ENCODE results near the gene LEKR1.

LEKR1 gene

DNA sequence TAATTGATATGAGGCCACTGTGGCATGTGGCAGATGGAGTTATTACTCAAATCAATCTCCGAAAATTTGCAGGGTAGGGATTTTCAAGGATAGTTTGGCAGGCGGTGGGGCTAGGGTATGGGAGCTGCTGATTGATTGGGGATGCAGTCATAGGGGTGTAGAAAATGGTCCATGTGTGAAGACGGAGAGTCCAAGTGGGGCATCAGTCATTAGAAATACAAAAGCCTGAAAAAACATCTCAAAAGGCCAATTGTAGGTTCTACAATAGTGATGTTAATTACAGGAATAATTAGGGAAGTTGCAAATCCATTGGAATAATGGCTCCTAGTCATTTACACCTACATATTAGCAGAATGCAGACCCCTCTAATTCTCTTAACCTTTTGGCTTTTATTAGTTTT, 4.9 kb downstream of the LEKR1 start:
- no peak overlapping the region for H2BK12ac ChIP-seq (ENCODE audit: low read length)
- H3K27ac ChIP-seq (replicated peaks; ENCODE audit: low read length): no peak overlapping the region
- H3K27me3 ChIP-seq (ENCODE audit: control insufficient read depth in 3 of 3, insufficient read depth in 3 of 3, low read depth in 1 of 3, low read length in 3 of 3): no peaks in the 10 kb centered on the region
- no peak overlapping the region for H3K9ac ChIP-seq (ENCODE audit: low read depth, low read length, poor library complexity)
- H3K4ac ChIP-seq (ENCODE audit: low read length): no peak overlapping the region
- H3K4me2 ChIP-seq (ENCODE audit: insufficient read depth, low read length, poor library complexity, severe bottlenecking): no peak overlapping the region
- DNase-seq (ENCODE audit: low spot score): no peak
- H3K36me3 ChIP-seq (replicated peaks in 1 of 2; ENCODE audit: control insufficient read depth in 2 of 2, insufficient read depth in 2 of 2, low read length in 2 of 2): no peaks in the 10 kb centered on the region
- H2AK5ac ChIP-seq (ENCODE audit: low read depth, low read length): no peak overlapping the region
- H3K4me1 ChIP-seq (ENCODE audit: control insufficient read depth in 2 of 2, insufficient read depth in 1 of 2, low read depth in 1 of 2, low read length in 2 of 2): peaks cover 0 to 4% of the 10 kb centered on the region in 2 donors
- no CpG with 5 or more reads among the region's 3 CpGs for WGBS, 2 donors (ENCODE audit: extremely low coverage in 2 of 2, insufficient read length in 2 of 2, insufficient replicate concordance in 1 of 2)
- H3K4me3 ChIP-seq (ENCODE audit: low read length in 2 of 2): no peak overlapping the region
- H2AFZ ChIP-seq (ENCODE audit: low read length): no peak overlapping the region
- H3K14ac ChIP-seq (ENCODE audit: low read length): no peak overlapping the region
- H3K9me3 ChIP-seq (replicated peaks in 1 of 2; ENCODE audit: control insufficient read depth in 2 of 2, insufficient read depth in 1 of 2, low read depth in 1 of 2, low read length in 2 of 2): no peaks in the 10 kb centered on the region
- no peak overlapping the region for H4K91ac ChIP-seq (ENCODE audit: low read depth, low read length, poor library complexity)
- H3K18ac ChIP-seq (ENCODE audit: low read length): no peak overlapping the region
- H4K8ac ChIP-seq (ENCODE audit: low read depth, low read length): no peak overlapping the region
- no peak overlapping the region for H2BK15ac ChIP-seq (ENCODE audit: low read length)
- no peaks in the 10 kb centered on the region for H3K79me1 ChIP-seq (ENCODE audit: low read depth, low read length)
- H2BK120ac ChIP-seq (ENCODE audit: low read depth, low read length): no peak overlapping the region
- no peak overlapping the region for H2BK5ac ChIP-seq (ENCODE audit: low read length)
- no peak overlapping the region for H3K23ac ChIP-seq (ENCODE audit: low read depth, low read length, poor library complexity)

DNA sequence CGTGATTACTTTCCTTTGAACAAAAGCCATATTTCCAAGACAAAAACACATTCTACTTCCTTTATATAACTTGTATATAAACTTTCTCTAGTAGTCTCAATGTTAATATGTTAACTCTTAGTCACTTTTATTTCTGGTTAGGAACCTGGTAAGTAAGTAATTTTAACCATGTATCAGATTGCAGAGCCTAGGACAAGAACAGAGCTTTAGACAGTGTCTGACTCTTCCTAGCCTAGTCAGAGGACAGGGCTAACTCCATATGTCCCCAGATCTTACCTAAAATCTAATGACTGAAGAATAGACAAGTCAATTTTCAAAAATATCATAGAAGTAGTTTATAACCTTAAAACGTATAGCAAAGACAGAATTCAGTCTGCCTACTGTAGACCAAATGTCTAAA, 8.3 kb downstream of the LEKR1 start:
- no peak overlapping the region for H4K91ac ChIP-seq (ENCODE audit: low read depth, low read length, poor library complexity)
- no peak overlapping the region for H3K14ac ChIP-seq (ENCODE audit: low read length)
- H2BK15ac ChIP-seq (ENCODE audit: low read length): no peak overlapping the region
- H3K27me3 ChIP-seq (ENCODE audit: control insufficient read depth in 3 of 3, insufficient read depth in 3 of 3, low read depth in 1 of 3, low read length in 3 of 3): no peaks in the 10 kb centered on the region
- H3K4me1 ChIP-seq (ENCODE audit: control insufficient read depth in 2 of 2, insufficient read depth in 1 of 2, low read depth in 1 of 2, low read length in 2 of 2): no peaks in the 10 kb centered on the region
- no peak overlapping the region for H3K23ac ChIP-seq (ENCODE audit: low read depth, low read length, poor library complexity)
- no peak overlapping the region for H2AK5ac ChIP-seq (ENCODE audit: low read depth, low read length)
- H3K4me3 ChIP-seq (ENCODE audit: low read length in 2 of 2): no peak overlapping the region
- H4K8ac ChIP-seq (ENCODE audit: low read depth, low read length): no peak overlapping the region
- no peak overlapping the region for H2AFZ ChIP-seq (ENCODE audit: low read length)
- H3K18ac ChIP-seq (ENCODE audit: low read length): no peak overlapping the region
- H3K9ac ChIP-seq (ENCODE audit: low read depth, low read length, poor library complexity): no peak overlapping the region
- no peak overlapping the region for H2BK120ac ChIP-seq (ENCODE audit: low read depth, low read length)
- H2BK5ac ChIP-seq (ENCODE audit: low read length): no peak overlapping the region
- H3K27ac ChIP-seq (replicated peaks; ENCODE audit: low read length): no peak overlapping the region
- no CpG with 5 or more reads among the region's 2 CpGs for WGBS, 2 donors (ENCODE audit: extremely low coverage in 2 of 2, insufficient read length in 2 of 2, insufficient replicate concordance in 1 of 2)
- DNase-seq (ENCODE audit: low spot score): no peak
- H3K36me3 ChIP-seq (replicated peaks in 1 of 2; ENCODE audit: control insufficient read depth in 2 of 2, insufficient read depth in 2 of 2, low read length in 2 of 2): no peaks in the 10 kb centered on the region
- H3K4ac ChIP-seq (ENCODE audit: low read length): no peak overlapping the region
- no peaks in the 10 kb centered on the region for H3K9me3 ChIP-seq (replicated peaks in 1 of 2; ENCODE audit: control insufficient read depth in 2 of 2, insufficient read depth in 1 of 2, low read depth in 1 of 2, low read length in 2 of 2)
- no peak overlapping the region for H2BK12ac ChIP-seq (ENCODE audit: low read length)
- H3K4me2 ChIP-seq (ENCODE audit: insufficient read depth, low read length, poor library complexity, severe bottlenecking): no peak overlapping the region
- no peaks in the 10 kb centered on the region for H3K79me1 ChIP-seq (ENCODE audit: low read depth, low read length)

- no peaks in the 10 kb centered on the region for H3K79me1 ChIP-seq (ENCODE audit: low read depth, low read length)
- WGBS, 2 donors (ENCODE audit: extremely low coverage in 2 of 2, insufficient read length in 2 of 2, insufficient replicate concordance in 1 of 2): no CpG with 5 or more reads among the region's 5 CpGs
- no peak overlapping the region for H3K4me3 ChIP-seq (ENCODE audit: low read length in 2 of 2)
- H4K8ac ChIP-seq (ENCODE audit: low read depth, low read length): no peak overlapping the region
- H3K4ac ChIP-seq (ENCODE audit: low read length): no peak overlapping the region
- no peak overlapping the region for H3K14ac ChIP-seq (ENCODE audit: low read length)
- no peaks in the 10 kb centered on the region for H3K27me3 ChIP-seq (ENCODE audit: control insufficient read depth in 3 of 3, insufficient read depth in 3 of 3, low read depth in 1 of 3, low read length in 3 of 3)
- H3K4me1 ChIP-seq (ENCODE audit: control insufficient read depth in 2 of 2, insufficient read depth in 1 of 2, low read depth in 1 of 2, low read length in 2 of 2): no peaks in the 10 kb centered on the region
- H3K9me3 ChIP-seq (replicated peaks in 1 of 2; ENCODE audit: control insufficient read depth in 2 of 2, insufficient read depth in 1 of 2, low read depth in 1 of 2, low read length in 2 of 2): no peaks in the 10 kb centered on the region
- H3K27ac ChIP-seq (replicated peaks; ENCODE audit: low read length): no peak overlapping the region
- no peak overlapping the region for H2BK5ac ChIP-seq (ENCODE audit: low read length)
- H3K4me2 ChIP-seq (ENCODE audit: insufficient read depth, low read length, poor library complexity, severe bottlenecking): no peak overlapping the region
- no peak overlapping the region for H3K18ac ChIP-seq (ENCODE audit: low read length)
- H2BK120ac ChIP-seq (ENCODE audit: low read depth, low read length): no peak overlapping the region
- no peak overlapping the region for H3K23ac ChIP-seq (ENCODE audit: low read depth, low read length, poor library complexity)
- no peak overlapping the region for H2BK12ac ChIP-seq (ENCODE audit: low read length)
- no peak for DNase-seq (ENCODE audit: low spot score)
- no peak overlapping the region for H2BK15ac ChIP-seq (ENCODE audit: low read length)
- no peak overlapping the region for H2AFZ ChIP-seq (ENCODE audit: low read length)
- H3K9ac ChIP-seq (ENCODE audit: low read depth, low read length, poor library complexity): no peak overlapping the region
- no peaks in the 10 kb centered on the region for H3K36me3 ChIP-seq (replicated peaks in 1 of 2; ENCODE audit: control insufficient read depth in 2 of 2, insufficient read depth in 2 of 2, low read length in 2 of 2)
- no peak overlapping the region for H2AK5ac ChIP-seq (ENCODE audit: low read depth, low read length)
- H4K91ac ChIP-seq (ENCODE audit: low read depth, low read length, poor library complexity): no peak overlapping the region
Observed at GRCh38 chr3:156834962-156835535, 8.9 kb downstream of the LEKR1 start.

- no peak overlapping the region for H3K4ac ChIP-seq (ENCODE audit: low read length)
- no peak overlapping the region for H2AK5ac ChIP-seq (ENCODE audit: low read depth, low read length)
- no peak overlapping the region for H3K18ac ChIP-seq (ENCODE audit: low read length)
- no peak overlapping the region for H2BK15ac ChIP-seq (ENCODE audit: low read length)
- H3K23ac ChIP-seq (ENCODE audit: low read depth, low read length, poor library complexity): no peak overlapping the region
- no peaks in the 10 kb centered on the region for H3K4me1 ChIP-seq (ENCODE audit: control insufficient read depth in 2 of 2, insufficient read depth in 1 of 2, low read depth in 1 of 2, low read length in 2 of 2)
- no peak overlapping the region for H3K4me2 ChIP-seq (ENCODE audit: insufficient read depth, low read length, poor library complexity, severe bottlenecking)
- no peak overlapping the region for H2BK120ac ChIP-seq (ENCODE audit: low read depth, low read length)
- H2AFZ ChIP-seq (ENCODE audit: low read length): no peak overlapping the region
- no peaks in the 10 kb centered on the region for H3K27me3 ChIP-seq (ENCODE audit: control insufficient read depth in 3 of 3, insufficient read depth in 3 of 3, low read depth in 1 of 3, low read length in 3 of 3)
- no peak overlapping the region for H4K91ac ChIP-seq (ENCODE audit: low read depth, low read length, poor library complexity)
- H3K36me3 ChIP-seq (replicated peaks in 1 of 2; ENCODE audit: control insufficient read depth in 2 of 2, insufficient read depth in 2 of 2, low read length in 2 of 2): no peaks in the 10 kb centered on the region
- no peak overlapping the region for H3K4me3 ChIP-seq (ENCODE audit: low read length in 2 of 2)
- no peaks in the 10 kb centered on the region for H3K9me3 ChIP-seq (replicated peaks in 1 of 2; ENCODE audit: control insufficient read depth in 2 of 2, insufficient read depth in 1 of 2, low read depth in 1 of 2, low read length in 2 of 2)
- DNase-seq (ENCODE audit: low spot score): no peak
- H3K9ac ChIP-seq (ENCODE audit: low read depth, low read length, poor library complexity): no peak overlapping the region
- H2BK12ac ChIP-seq (ENCODE audit: low read length): no peak overlapping the region
- no peak overlapping the region for H4K8ac ChIP-seq (ENCODE audit: low read depth, low read length)
- H3K27ac ChIP-seq (replicated peaks; ENCODE audit: low read length): no peak overlapping the region
- H2BK5ac ChIP-seq (ENCODE audit: low read length): no peak overlapping the region
- no peaks in the 10 kb centered on the region for H3K79me1 ChIP-seq (ENCODE audit: low read depth, low read length)
- no peak overlapping the region for H3K14ac ChIP-seq (ENCODE audit: low read length)
Observed at GRCh38 chr3:156836701-156837100, 10.5 kb downstream of the LEKR1 start.
